AG04450 (cell line): Measurements from ENCODE around the gene MPHOSPH10. TPM values are rescaled to one million over a fixed set of nuclear protein-coding genes. Genes with fewer than 3 reads are reported as not detected.
"Not testable (repeated sequence)": the region's sequence is repeated elsewhere in the genome, so short reads cannot be mapped to it uniquely, and the experiment has no call there.

Experiments used
- CTCF ChIA-PET: fragments of 300-600, 350-600 bp; formaldehyde crosslinking; extraction: SDS; loops from one replicate; lab custom pipeline; 2022; ENCODE audit warnings: antibody characterized with exemption, inconsistent platforms; lab: Charles Lee
- POLR2A ChIA-PET: fragments of 350-600 bp; formaldehyde crosslinking; extraction: SDS; loops from one replicate; lab custom pipeline; 2021; ENCODE audit warnings: antibody characterized with exemption, inconsistent platforms; lab: Yijun Ruan, JAX
- DNase-seq: peaks from one replicate; pipeline ENCODE4 v3.0.0-alpha.2; 2011; ENCODE audit warnings: low read depth, low spot score
- H3K27ac ChIP-seq: one replicate; pipeline ENCODE4 v1.5.1; 2012; ENCODE audit warnings: low read depth, low read length, control low read depth
- H3K27me3 ChIP-seq: one replicate; pipeline ENCODE4 v1.6.0; 2012; ENCODE audit warnings: low read length; ENCODE audit not compliant: control insufficient read depth, insufficient read depth
- H3K4me3 ChIP-seq: 2 replicates; pipeline ENCODE4 v1.5.1; 2011; ENCODE audit warnings: mild to moderate bottlenecking, low read depth, low read length, control low read depth
- H3K9me3 ChIP-seq: 2 replicates; pipeline ENCODE4 v1.5.1; 2012; ENCODE audit warnings: low read length; ENCODE audit not compliant: control insufficient read depth, insufficient read depth
- CTCF ChIP-seq: IDR thresholded peaks from 2 replicates; pipeline ENCODE4 v1.5.1; 2011; ENCODE audit warnings: low read depth, low read length, control low read depth, inconsistent platforms
- polyA plus RNA-seq: library from polyadenylated mRNA; depleted of rRNA; stranded (reverse); fragments of >200 nt; gene quantifications from 2 replicates; pipeline ENCODE4 v1.2.3, GENCODE V29; 2011

MPHOSPH10 gene
- polyA plus RNA-seq, 1 experiment = 23.3 TPM

DNA sequence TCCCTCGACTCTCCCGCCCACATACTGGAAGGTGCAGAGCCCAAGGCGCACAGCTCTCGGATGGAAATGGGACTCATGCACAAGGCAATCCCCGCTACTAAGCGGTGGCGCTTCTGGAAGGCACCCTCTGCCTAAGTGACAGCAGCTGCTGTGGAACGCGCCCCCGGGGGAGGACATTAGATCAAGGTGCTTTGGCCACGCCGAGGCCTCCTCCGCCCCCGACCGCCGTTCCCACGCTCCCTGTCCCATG lies 607 bp upstream of the MPHOSPH10 start:
- CTCF ChIA-PET = interaction anchor here (1.0 kb wide), 1 partner anchor 29 kb away, joined by 3 read pairs; no protein-coding TSS in a partner anchor
- POLR2A ChIA-PET = interaction anchor here (0.6 to 3.4 kb wide), 5 partner anchors 15 to 202 kb away, joined by 3 to 33 read pairs (median 4); partner anchors contain the start of genes NAGK and ZNF638
- H3K9me3 ChIP-seq = peaks cover 2% of the 10 kb centered on the region; the same call in 1 of the 2 replicates
- no peaks in the 10 kb centered on the region for H3K27me3 ChIP-seq
- DNase-seq = peak; percentile 0
- H3K27ac ChIP-seq = peak overlapping the region; percentile 97
- TF ChIP-seq CTCF = no peak
- peak overlapping the region; percentile 98 for H3K4me3 ChIP-seq

GRCh38 chr2:71130905-71131244 lies 441 bp downstream of the MPHOSPH10 start:
- no peak for TF ChIP-seq CTCF
- DNase-seq = no peak
- ChIA-PET POLR2A (interaction anchor here (0.6 to 3.4 kb wide), 3 partner anchors 18 to 254 kb away, joined by 3 to 33 read pairs (median 4); partner anchors contain the start of gene NAGK), CTCF (interaction anchor here (0.8 to 1.3 kb wide), 3 partner anchors 25 to 200 kb away, joined by 3 to 11 read pairs (median 4); no protein-coding TSS in a partner anchor)
- peaks cover 2% of the 10 kb centered on the region; the same call in 1 of the 2 replicates for H3K9me3 ChIP-seq
- H3K27me3 ChIP-seq = no peaks in the 10 kb centered on the region
- peak overlapping the region; percentile 98 for H3K4me3 ChIP-seq
- H3K27ac ChIP-seq = no peak overlapping the region

GRCh38 chr2:71131387-71132166 lies 1.1 kb downstream of the MPHOSPH10 start:
- POLR2A ChIA-PET = interaction anchor here (0.6 to 3.4 kb wide), 2 partner anchors 63 to 254 kb away, joined by 3 to 33 read pairs; partner anchors contain the start of gene NAGK
- CTCF ChIA-PET = interaction anchor here (0.8 to 1.9 kb wide), 4 partner anchors 25 to 199 kb away, joined by 3 to 11 read pairs (median 4); no protein-coding TSS in a partner anchor
- H3K27ac ChIP-seq = not testable (repeated sequence)

GRCh38 chr2:71133603-71134002 lies 3.2 kb downstream of the MPHOSPH10 start:
- no peak for TF ChIP-seq CTCF
- H3K4me3 ChIP-seq = no peak overlapping the region
- CTCF ChIA-PET = interaction anchor here (0.6 to 1.9 kb wide), 2 partner anchors 33 to 166 kb away, joined by 4 to 5 read pairs; no protein-coding TSS in a partner anchor
- no peak for DNase-seq
- H3K27me3 ChIP-seq = no peaks in the 10 kb centered on the region
- H3K27ac ChIP-seq = no peak overlapping the region
- POLR2A ChIA-PET = no interaction called here
- H3K9me3 ChIP-seq = peaks cover 2% of the 10 kb centered on the region; the same call in 1 of the 2 replicates

More at GRCh38 chr2:71131387-71132166, 1.1 kb downstream of the MPHOSPH10 start:
- H3K27me3 ChIP-seq, DNase-seq, H3K9me3 ChIP-seq: not testable (repeated sequence)
- peak overlapping the region; percentile 98 for H3K4me3 ChIP-seq

- Histone ChIP-seq H3K27ac (no peak overlapping the region), H3K27me3 (no peaks in the 10 kb centered on the region), H3K4me3 (no peak overlapping the region), H3K9me3 (no peaks in the 10 kb centered on the region)
- no peak for DNase-seq
- POLR2A ChIA-PET = no interaction called here
- no peak for TF ChIP-seq CTCF
- CTCF ChIA-PET = no interaction called here
Observed at GRCh38 chr2:71136174-71136573, 5.7 kb downstream of the MPHOSPH10 start.
